ENCODE data around the gene PLXNA1. TPM values are rescaled to one million over a fixed set of nuclear protein-coding genes. Genes with fewer than 3 reads are reported as not detected.

Gene PLXNA1
- total and polyA plus RNA-seq, 8 donors: 6.4 to 20.0 (median 8.5) TPM

- Histone ChIP-seq H3K27me3 (no peaks in the 10 kb centered on the region), H3K36me3 (no peaks in the 10 kb centered on the region), H3K27ac (no peak overlapping the region), H3K4me3 (no peak overlapping the region), H3K4me1 (no peaks in the 10 kb centered on the region), H3K9me3 (no peaks in the 10 kb centered on the region)
- DNase-seq (no peak), FAIRE-seq (no peak), ATAC-seq (no peak)
- intact Hi-C loops (cut with DNase I): no loop called here
- 60 to 62% methylated on average over 10 of the region's 10 CpGs for WGBS, 2 donors
- TF ChIP-seq, protein P1, sequence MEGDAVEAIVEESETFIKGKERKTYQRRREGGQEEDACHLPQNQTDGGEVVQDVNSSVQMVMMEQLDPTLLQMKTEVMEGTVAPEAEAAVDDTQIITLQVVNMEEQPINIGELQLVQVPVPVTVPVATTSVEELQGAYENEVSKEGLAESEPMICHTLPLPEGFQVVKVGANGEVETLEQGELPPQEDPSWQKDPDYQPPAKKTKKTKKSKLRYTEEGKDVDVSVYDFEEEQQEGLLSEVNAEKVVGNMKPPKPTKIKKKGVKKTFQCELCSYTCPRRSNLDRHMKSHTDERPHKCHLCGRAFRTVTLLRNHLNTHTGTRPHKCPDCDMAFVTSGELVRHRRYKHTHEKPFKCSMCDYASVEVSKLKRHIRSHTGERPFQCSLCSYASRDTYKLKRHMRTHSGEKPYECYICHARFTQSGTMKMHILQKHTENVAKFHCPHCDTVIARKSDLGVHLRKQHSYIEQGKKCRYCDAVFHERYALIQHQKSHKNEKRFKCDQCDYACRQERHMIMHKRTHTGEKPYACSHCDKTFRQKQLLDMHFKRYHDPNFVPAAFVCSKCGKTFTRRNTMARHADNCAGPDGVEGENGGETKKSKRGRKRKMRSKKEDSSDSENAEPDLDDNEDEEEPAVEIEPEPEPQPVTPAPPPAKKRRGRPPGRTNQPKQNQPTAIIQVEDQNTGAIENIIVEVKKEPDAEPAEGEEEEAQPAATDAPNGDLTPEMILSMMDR (IDR thresholded peaks at IDR 0.05): no peak
These were observed 11.8 kb downstream of the PLXNA1 start for GRCh38 chr3:126994661-126995245.

GRCh38 chr3:126995254-126995780 is 12.4 kb downstream of the PLXNA1 start:
- Histone ChIP-seq H3K4me3 (no peak overlapping the region), H3K4me1 (no peaks in the 10 kb centered on the region), H3K36me3 (no peaks in the 10 kb centered on the region), H3K27me3 (no peaks in the 10 kb centered on the region), H3K9me3 (no peaks in the 10 kb centered on the region), H3K27ac (no peak overlapping the region)
- TF ChIP-seq, protein P1 (IDR thresholded peaks at IDR 0.05): no peak
- DNase-seq: no peak
- intact Hi-C loops (cut with DNase I): no loop called here
- FAIRE-seq: no peak
- ATAC-seq: no peak
- 63 to 82% methylated on average over 12 of the region's 12 CpGs for WGBS, 2 donors

- no peak overlapping the region for H3K4me3 ChIP-seq
- H3K4me1 ChIP-seq: no peaks in the 10 kb centered on the region
- intact Hi-C loops (cut with DNase I): no loop called here
- no peak overlapping the region for H3K27ac ChIP-seq
- no peak for FAIRE-seq
- TF ChIP-seq, protein P1 (IDR thresholded peaks at IDR 0.05): no peak
- no peaks in the 10 kb centered on the region for H3K9me3 ChIP-seq
- ATAC-seq: no peak
- H3K36me3 ChIP-seq: no peaks in the 10 kb centered on the region
- DNase-seq: no peak
- H3K27me3 ChIP-seq: no peaks in the 10 kb centered on the region
- 93 to 95% methylated on average over 11 of the region's 11 CpGs for WGBS, 2 donors
These were observed 13.1 kb downstream of the PLXNA1 start for GRCh38 chr3:126995926-126996512.

DNA sequence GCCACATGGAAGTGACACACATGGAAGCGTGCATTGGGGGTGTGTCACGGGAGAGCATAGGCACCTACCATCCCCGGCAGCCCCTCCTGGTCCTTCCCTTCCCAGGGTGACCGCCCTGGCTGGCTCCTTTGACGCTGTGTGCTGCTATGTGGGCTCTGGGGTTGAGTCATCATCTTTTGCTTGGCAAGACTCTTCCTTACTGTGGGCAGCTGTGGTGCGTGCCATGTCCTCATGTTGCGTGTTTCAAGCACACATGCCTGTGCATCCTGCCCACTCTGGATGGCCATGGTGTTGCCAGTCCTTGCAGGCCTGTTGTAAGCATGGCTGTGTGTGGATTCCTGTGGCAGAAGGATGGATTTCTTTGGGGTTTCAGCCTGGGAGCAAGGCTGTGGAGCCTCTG is 14.0 kb downstream of the PLXNA1 start:
- H3K9me3 ChIP-seq: no peaks in the 10 kb centered on the region
- intact Hi-C loops (cut with DNase I): no loop called here
- 94 to 97% methylated on average over 7 of the region's 7 CpGs for WGBS, 2 donors
- H3K4me3 ChIP-seq: no peak overlapping the region
- H3K36me3 ChIP-seq: no peaks in the 10 kb centered on the region
- DNase-seq (no peak), ATAC-seq (no peak), FAIRE-seq (no peak)
- TF ChIP-seq, protein P1 (IDR thresholded peaks at IDR 0.05): no peak
- no peaks in the 10 kb centered on the region for H3K27me3 ChIP-seq
- H3K27ac ChIP-seq: no peak overlapping the region
- no peaks in the 10 kb centered on the region for H3K4me1 ChIP-seq

DNA sequence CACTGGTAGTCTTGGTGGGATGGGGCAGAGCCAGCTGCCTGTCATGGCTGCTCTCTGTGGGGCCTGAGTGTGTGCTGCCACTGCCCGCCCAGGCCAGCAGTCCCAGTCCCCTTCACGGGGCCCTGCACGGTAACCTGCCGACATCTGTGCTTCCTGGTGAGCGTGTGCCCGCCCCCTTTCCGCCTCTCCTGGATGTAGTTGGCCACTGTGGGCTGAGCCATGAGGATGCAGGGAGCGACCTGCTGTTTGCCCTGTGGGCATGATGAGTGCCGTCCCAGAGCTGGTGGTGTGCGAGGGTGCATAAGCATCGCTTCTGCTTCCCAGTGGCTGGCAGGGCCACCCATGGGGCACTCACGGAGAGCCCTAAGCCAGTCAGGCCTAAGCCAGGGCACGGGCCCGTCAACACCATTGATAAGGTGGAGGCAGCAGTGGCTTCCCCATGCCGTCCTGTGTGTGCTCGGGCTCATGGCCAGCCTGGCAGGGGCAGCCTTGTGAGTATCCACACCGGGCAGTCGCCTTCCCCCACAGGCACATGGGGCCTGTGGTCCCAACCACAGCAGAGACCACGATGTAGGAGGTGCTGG is 14.6 kb downstream of the PLXNA1 start:
- Histone ChIP-seq H3K4me3 (no peak overlapping the region), H3K27me3 (no peaks in the 10 kb centered on the region), H3K4me1 (no peaks in the 10 kb centered on the region), H3K9me3 (no peaks in the 10 kb centered on the region), H3K27ac (no peak overlapping the region), H3K36me3 (no peaks in the 10 kb centered on the region)
- TF ChIP-seq, protein P1 (IDR thresholded peaks at IDR 0.05): no peak
- intact Hi-C loops (cut with DNase I): no loop called here
- ATAC-seq: no peak
- FAIRE-seq: no peak
- 73 to 84% methylated on average over 19 of the region's 19 CpGs for WGBS, 2 donors
- DNase-seq: no peak
